ENCODE results near the gene CSTF3. TPM values are rescaled to one million over a fixed set of nuclear protein-coding genes. Genes with fewer than 3 reads are reported as not detected.

The CSTF3 gene
- 29.6 and 31.3 TPM in 2 replicates for total RNA-seq

GRCh38 chr11:33161120-33162005 lies at the start of gene CSTF3:
Gene CSTF3, minus strand, starts transcription at chr11:33161480. Its CDS starts 155 bp downstream, at chr11:33161325.

GRCh38 chr11:33039274-33040032 lies 121.8 kb downstream of the CSTF3 start, which contains the start of gene TCP11L1:
Gene TCP11L1, plus strand, starts transcription at chr11:33039572. Its CDS starts 4,202 bp downstream, at chr11:33043774.

Other genes with a start within 250 kb of the CSTF3 start
- 0.18 and 0.56 TPM in 2 replicates for gene DEPDC7, start 145.6 kb downstream of the CSTF3 start, total RNA-seq
- gene TCP11L1, start 121.9 kb downstream of the CSTF3 start, total RNA-seq, result 10.0 and 14.1 TPM in 2 replicates
- 48.0 and 68.1 TPM in 2 replicates for gene HIPK3, start 95.9 kb upstream of the CSTF3 start, total RNA-seq
- 11.1 and 15.1 TPM in 2 replicates for gene KIAA1549L, start 214.6 kb upstream of the CSTF3 start, total RNA-seq